AG09309 (cell line): ENCODE measurements around the gene NOS1AP.
"Not testable (repeated sequence)": the region's sequence is repeated elsewhere in the genome, so short reads cannot be mapped to it uniquely, and the experiment has no call there.

Source experiments
- DNase-seq: peaks from one replicate; pipeline ENCODE4 v3.0.0-alpha.2; 2010; ENCODE audit warnings: low read depth
- H3K4me3 ChIP-seq: 2 replicates; pipeline ENCODE4 v1.5.1; 2011; ENCODE audit warnings: mild to moderate bottlenecking, low read depth, low read length, moderate library complexity; ENCODE audit not compliant: control insufficient read depth
- TF ChIP-seq, protein P1 (sequence below): IDR thresholded peaks from 2 replicates; pipeline ENCODE4 v1.5.1; 2011; ENCODE audit warnings: mild to moderate bottlenecking, low read depth, low read length, inconsistent platforms; ENCODE audit not compliant: insufficient read depth, control insufficient read depth; ENCODE audit errors: missing control alignments

Gene NOS1AP

DNA sequence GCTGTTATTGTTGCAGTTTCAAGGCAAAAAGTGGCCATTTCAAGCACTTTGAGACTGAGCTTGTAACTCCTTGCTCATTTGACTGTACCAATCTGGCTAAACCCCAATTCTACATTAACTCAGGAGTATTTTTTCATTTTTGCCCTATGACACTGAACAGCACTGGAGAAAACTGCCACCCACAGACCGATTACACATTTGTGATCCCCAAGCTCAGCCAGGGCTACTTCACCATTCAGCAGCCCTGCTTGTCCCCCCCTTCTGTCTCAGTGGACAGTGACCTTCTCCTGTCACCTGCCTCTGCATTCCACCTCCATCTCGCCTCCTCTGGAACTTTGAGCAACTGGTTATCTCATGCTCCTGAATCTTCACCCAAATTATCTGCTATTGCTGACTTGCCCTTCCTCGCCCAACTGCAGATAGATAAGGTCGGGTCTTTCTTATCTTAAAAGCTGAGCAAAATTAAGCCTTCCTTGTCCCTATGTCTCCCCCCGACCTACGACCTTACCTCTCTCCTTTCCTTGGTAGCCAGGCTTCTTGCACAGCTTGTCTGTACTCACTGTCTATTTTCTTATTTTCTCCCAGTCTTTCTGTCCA lies 281.9 kb downstream of the NOS1AP start:
- H3K4me3 ChIP-seq, result no peak overlapping the region
- TF ChIP-seq, protein P1, sequence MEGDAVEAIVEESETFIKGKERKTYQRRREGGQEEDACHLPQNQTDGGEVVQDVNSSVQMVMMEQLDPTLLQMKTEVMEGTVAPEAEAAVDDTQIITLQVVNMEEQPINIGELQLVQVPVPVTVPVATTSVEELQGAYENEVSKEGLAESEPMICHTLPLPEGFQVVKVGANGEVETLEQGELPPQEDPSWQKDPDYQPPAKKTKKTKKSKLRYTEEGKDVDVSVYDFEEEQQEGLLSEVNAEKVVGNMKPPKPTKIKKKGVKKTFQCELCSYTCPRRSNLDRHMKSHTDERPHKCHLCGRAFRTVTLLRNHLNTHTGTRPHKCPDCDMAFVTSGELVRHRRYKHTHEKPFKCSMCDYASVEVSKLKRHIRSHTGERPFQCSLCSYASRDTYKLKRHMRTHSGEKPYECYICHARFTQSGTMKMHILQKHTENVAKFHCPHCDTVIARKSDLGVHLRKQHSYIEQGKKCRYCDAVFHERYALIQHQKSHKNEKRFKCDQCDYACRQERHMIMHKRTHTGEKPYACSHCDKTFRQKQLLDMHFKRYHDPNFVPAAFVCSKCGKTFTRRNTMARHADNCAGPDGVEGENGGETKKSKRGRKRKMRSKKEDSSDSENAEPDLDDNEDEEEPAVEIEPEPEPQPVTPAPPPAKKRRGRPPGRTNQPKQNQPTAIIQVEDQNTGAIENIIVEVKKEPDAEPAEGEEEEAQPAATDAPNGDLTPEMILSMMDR, result no peak
- DNase-seq, result no peak

GRCh38 chr1:162351874-162352273 lies 282.4 kb downstream of the NOS1AP start:
- H3K4me3 ChIP-seq, DNase-seq: not testable (repeated sequence)

- DNase-seq, result no peak
- H3K4me3 ChIP-seq, result no peak overlapping the region
- TF ChIP-seq, protein P1, result no peak
Observed at GRCh38 chr1:162353078-162353477, 283.6 kb downstream of the NOS1AP start.

GRCh38 chr1:162353702-162354101 lies 284.2 kb downstream of the NOS1AP start:
- no peak for DNase-seq
- no peak overlapping the region for H3K4me3 ChIP-seq
- TF ChIP-seq, protein P1, result no peak

GRCh38 chr1:162357681-162358266 lies 288.3 kb downstream of the NOS1AP start:
- DNase-seq, result peak; percentile 16
- TF ChIP-seq, protein P1, result peak; percentile 51
- no peak overlapping the region for H3K4me3 ChIP-seq

GRCh38 chr1:162358928-162359327 lies 289.4 kb downstream of the NOS1AP start:
- H3K4me3 ChIP-seq, result no peak overlapping the region
- no peak for DNase-seq
- TF ChIP-seq, protein P1, result no peak

- DNase-seq, result no peak
- TF ChIP-seq, protein P1, result no peak
- no peak overlapping the region for H3K4me3 ChIP-seq
Observed at GRCh38 chr1:162359523-162360236, 290.2 kb downstream of the NOS1AP start.
